DND-41 (cell line): ENCODE data around the gene SLC6A18.

Experiments
- ATAC-seq: fragments of 200-7000 bp; cut with Tn5 transposase; 3 replicates; pipeline ENCODE4 v1.9.1; 2021; ENCODE audit warnings: low read depth; ENCODE audit not compliant: insufficient read depth
- DNase-seq: peaks from one replicate; pipeline ENCODE4 v3.0.0-alpha.2; 2020
- H2AFZ ChIP-seq: 2 replicates; pipeline ENCODE4 v1.6.0; 2012; ENCODE audit warnings: low read depth, low read length
- H3K27ac ChIP-seq: 2 replicates; pipeline ENCODE4 v1.5.1; 2012; ENCODE audit warnings: low read length, inconsistent platforms
- H3K27me3 ChIP-seq: fragments of 200-600 bp; sonication (generic); 2 replicates; pipeline ENCODE4 v1.6.0; 2012; ENCODE audit warnings: low read length, mild to moderate bottlenecking, inconsistent platforms; ENCODE audit not compliant: insufficient read depth, poor library complexity
- H3K36me3 ChIP-seq: 2 replicates; pipeline ENCODE4 v1.5.1; 2012; ENCODE audit warnings: low read length, inconsistent platforms; ENCODE audit not compliant: insufficient read depth
- H3K4me1 ChIP-seq: 2 replicates; pipeline ENCODE4 v1.5.1; 2012; ENCODE audit warnings: mild to moderate bottlenecking, low read length; ENCODE audit not compliant: insufficient read depth
- H3K4me2 ChIP-seq: 2 replicates; pipeline ENCODE4 v1.6.0; 2012; ENCODE audit warnings: mild to moderate bottlenecking, moderate library complexity, low read length, inconsistent platforms; ENCODE audit not compliant: insufficient read depth
- H3K4me3 ChIP-seq, 2 experiments: fragments of 200-600 bp in 1 of 2; shearing (Covaris generic) in 1 of 2; 2 replicates each; pipeline ENCODE4 v1.5.1; 2012 to 2016; ENCODE audit warnings: inconsistent platforms in 2 of 2, low read length in 2 of 2, mild to moderate bottlenecking in 2 of 2, low read depth in 1 of 2, moderate library complexity in 1 of 2
- H3K79me2 ChIP-seq: 2 replicates; pipeline ENCODE4 v1.6.0; 2012; ENCODE audit warnings: low read length, inconsistent platforms; ENCODE audit not compliant: insufficient read depth
- H3K9ac ChIP-seq: 2 replicates; pipeline ENCODE4 v1.6.0; 2012; ENCODE audit warnings: low read depth, mild to moderate bottlenecking, inconsistent platforms, low read length, moderate library complexity
- H3K9me3 ChIP-seq: 2 replicates; pipeline ENCODE4 v1.5.1; 2012; ENCODE audit warnings: low read length, moderate library complexity, mild to moderate bottlenecking, inconsistent platforms; ENCODE audit not compliant: insufficient read depth, severe bottlenecking
- H4K20me1 ChIP-seq: 2 replicates; pipeline ENCODE4 v1.6.0; 2012; ENCODE audit warnings: low read length; ENCODE audit not compliant: insufficient read depth
- CTCF ChIP-seq: IDR thresholded peaks from 2 replicates; pipeline ENCODE4 v1.5.1; 2012; ENCODE audit warnings: borderline replicate concordance, low read length, moderate library complexity, mild to moderate bottlenecking; ENCODE audit not compliant: poor library complexity, severe bottlenecking; ENCODE audit errors: extremely low read depth
- EZH2 ChIP-seq: IDR thresholded peaks from 3 replicates; pipeline ENCODE4 v1.6.1; 2012; ENCODE audit warnings: borderline replicate concordance, low read depth, mild to moderate bottlenecking, moderate library complexity, low read length, inconsistent platforms; ENCODE audit not compliant: severe bottlenecking

Gene SLC6A18

DNA sequence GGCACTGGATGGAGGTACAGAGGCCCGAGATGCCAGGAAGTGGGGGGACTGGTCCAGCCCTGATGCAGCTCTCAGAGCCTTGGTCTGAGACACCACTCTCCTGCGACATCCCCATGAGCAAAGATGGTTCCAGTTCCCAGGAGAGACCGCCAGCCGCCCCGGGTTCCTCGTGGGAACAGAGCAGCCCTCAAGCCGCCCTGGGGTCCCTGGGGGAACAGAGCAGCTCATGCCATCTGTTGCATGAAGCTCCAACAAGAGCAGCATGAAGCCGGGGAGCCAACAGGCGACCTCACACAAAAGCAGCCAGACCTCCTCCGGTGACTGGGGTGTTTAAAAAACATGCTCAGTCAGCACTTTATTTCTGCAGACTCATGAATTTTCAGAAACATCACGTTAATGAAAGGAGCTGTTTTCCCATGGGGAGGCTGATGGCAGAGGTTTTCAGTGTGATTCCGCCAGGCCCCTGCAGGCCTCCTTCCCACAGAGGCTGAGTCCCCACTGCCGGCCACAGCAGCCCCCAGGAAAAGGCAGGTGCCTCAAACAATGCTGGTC, 6.2 kb downstream of the SLC6A18 start:
- Histone ChIP-seq H3K27ac (no peak overlapping the region; the same call in 1 of the 2 replicates), H3K9ac (no peak overlapping the region), H3K4me1 (peaks cover 28% of the 10 kb centered on the region), H3K9me3 (peaks cover 16% of the 10 kb centered on the region), H3K4me3 (no peak overlapping the region), H4K20me1 (no peaks in the 10 kb centered on the region), H3K79me2 (no peaks in the 10 kb centered on the region), H2AFZ (no peak overlapping the region), H3K4me2 (no peak overlapping the region), H3K36me3 (no peaks in the 10 kb centered on the region), H3K27me3 (no peaks in the 10 kb centered on the region)
- DNase-seq, result no peak
- TF ChIP-seq EZH2, result no peak
- TF ChIP-seq CTCF, result no peak
- ATAC-seq, result no peak

GRCh38 chr5:1232780-1233179, 7.6 kb downstream of the SLC6A18 start:
- ATAC-seq (no peak), DNase-seq (no peak)
- H3K27me3 ChIP-seq, result no peaks in the 10 kb centered on the region
- H4K20me1 ChIP-seq, result no peaks in the 10 kb centered on the region
- peaks cover 28% of the 10 kb centered on the region for H3K4me1 ChIP-seq
- peaks cover 19% of the 10 kb centered on the region for H3K9me3 ChIP-seq
- no peak for TF ChIP-seq CTCF
- TF ChIP-seq EZH2, result no peak
- H3K27ac ChIP-seq, result no peak overlapping the region
- no peak overlapping the region for H3K4me2 ChIP-seq
- H2AFZ ChIP-seq, result no peak overlapping the region
- H3K9ac ChIP-seq, result no peak overlapping the region
- H3K36me3 ChIP-seq, result no peaks in the 10 kb centered on the region
- no peak overlapping the region for H3K4me3 ChIP-seq
- no peaks in the 10 kb centered on the region for H3K79me2 ChIP-seq

DNA sequence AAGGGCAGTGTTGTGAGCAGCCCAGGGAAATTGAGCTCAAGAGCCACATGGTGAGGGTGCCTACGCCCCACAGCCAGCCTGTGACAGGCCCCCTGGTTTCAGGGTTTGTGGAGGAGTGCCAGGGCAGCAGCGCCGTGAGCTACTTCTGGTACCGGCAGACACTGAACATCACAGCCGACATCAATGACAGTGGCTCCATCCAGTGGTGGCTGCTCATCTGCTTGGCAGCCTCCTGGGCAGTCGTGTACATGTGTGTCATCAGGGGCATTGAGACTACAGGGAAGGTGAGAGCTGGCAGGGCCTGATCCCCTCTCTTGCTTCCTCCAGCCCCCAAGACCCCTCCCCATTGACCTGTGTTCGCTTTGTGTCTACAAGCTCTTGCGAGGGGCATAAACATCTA, 10.2 kb downstream of the SLC6A18 start:
- ATAC-seq (no peak), DNase-seq (no peak)
- H3K4me3 ChIP-seq, result no peak overlapping the region

More for the DNA sequence above, 10.2 kb downstream of the SLC6A18 start:
- H3K9ac ChIP-seq, result no peak overlapping the region
- H3K4me1 ChIP-seq, result peaks cover 4% of the 10 kb centered on the region
- no peaks in the 10 kb centered on the region for H3K36me3 ChIP-seq
- H3K27ac ChIP-seq, result no peak overlapping the region
- TF ChIP-seq EZH2, result no peak
- peak; percentile 7 for TF ChIP-seq CTCF
- no peaks in the 10 kb centered on the region for H3K79me2 ChIP-seq
- H3K4me2 ChIP-seq, result no peak overlapping the region
- H3K27me3 ChIP-seq, result no peaks in the 10 kb centered on the region
- no peak overlapping the region for H2AFZ ChIP-seq
- H3K9me3 ChIP-seq, result peaks cover 19% of the 10 kb centered on the region
- H4K20me1 ChIP-seq, result no peaks in the 10 kb centered on the region
